ENCODE data around the gene CALD1. TPM values are rescaled to one million over a fixed set of nuclear protein-coding genes. Genes with fewer than 3 reads are reported as not detected.

CALD1 gene
- total RNA-seq, 1 experiment from 2014 or later, result 22.1 TPM

DNA sequence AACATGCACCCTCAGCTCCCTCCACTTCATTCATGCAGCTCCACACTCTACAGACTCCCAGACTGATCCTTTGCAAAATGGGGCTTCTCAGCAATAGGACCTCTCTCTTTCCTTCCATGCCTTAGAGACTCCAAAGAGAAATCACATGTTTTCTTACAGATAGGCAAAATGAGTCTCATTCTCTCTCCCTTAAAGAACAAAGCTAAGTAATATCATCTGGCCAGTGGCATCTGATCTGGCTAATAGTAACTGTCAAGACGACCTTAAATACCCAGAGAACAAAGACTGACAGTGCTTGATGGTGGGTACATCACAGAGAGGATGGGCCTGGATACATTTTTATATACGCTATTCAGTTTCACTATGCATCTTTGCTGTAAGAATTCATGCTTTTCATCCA lies 43.1 kb upstream of the CALD1 start:
- H3K9ac ChIP-seq (ENCODE audit: low read length), result no peak overlapping the region
- CTCF ChIA-PET, result no interaction called here
- no peaks in the 10 kb centered on the region for H4K20me1 ChIP-seq (ENCODE audit: low read length)
- TF ChIP-seq EZH2 (IDR thresholded peaks at IDR 0.05; ENCODE audit: low read length, unreplicated experiment), result no peak
- no peak for TF ChIP-seq EZH2phosphoT487 (IDR thresholded peaks at IDR 0.05; ENCODE audit: borderline replicate concordance, low read length)
- TF ChIP-seq, protein P1, sequence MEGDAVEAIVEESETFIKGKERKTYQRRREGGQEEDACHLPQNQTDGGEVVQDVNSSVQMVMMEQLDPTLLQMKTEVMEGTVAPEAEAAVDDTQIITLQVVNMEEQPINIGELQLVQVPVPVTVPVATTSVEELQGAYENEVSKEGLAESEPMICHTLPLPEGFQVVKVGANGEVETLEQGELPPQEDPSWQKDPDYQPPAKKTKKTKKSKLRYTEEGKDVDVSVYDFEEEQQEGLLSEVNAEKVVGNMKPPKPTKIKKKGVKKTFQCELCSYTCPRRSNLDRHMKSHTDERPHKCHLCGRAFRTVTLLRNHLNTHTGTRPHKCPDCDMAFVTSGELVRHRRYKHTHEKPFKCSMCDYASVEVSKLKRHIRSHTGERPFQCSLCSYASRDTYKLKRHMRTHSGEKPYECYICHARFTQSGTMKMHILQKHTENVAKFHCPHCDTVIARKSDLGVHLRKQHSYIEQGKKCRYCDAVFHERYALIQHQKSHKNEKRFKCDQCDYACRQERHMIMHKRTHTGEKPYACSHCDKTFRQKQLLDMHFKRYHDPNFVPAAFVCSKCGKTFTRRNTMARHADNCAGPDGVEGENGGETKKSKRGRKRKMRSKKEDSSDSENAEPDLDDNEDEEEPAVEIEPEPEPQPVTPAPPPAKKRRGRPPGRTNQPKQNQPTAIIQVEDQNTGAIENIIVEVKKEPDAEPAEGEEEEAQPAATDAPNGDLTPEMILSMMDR (conservative IDR thresholded peaks at IDR 0.05; ENCODE audit: low read depth, low read length), result no peak
- ATAC-seq (no peak), DNase-seq (no peak)
- H3K36me3 ChIP-seq (ENCODE audit: low read depth, low read length), result no peaks in the 10 kb centered on the region
- H3K9me2 ChIP-seq (replicated peaks; ENCODE audit: low read length), result no peaks in the 10 kb centered on the region
- no peaks in the 10 kb centered on the region for H3K9me3 ChIP-seq (ENCODE audit: low read length)
- H3K4me2 ChIP-seq (ENCODE audit: low read length), result no peak overlapping the region
- H2AFZ ChIP-seq (ENCODE audit: low read length), result no peak overlapping the region
- no TSS peak for BruUV-seq (replicated peaks)
- no peaks in the 10 kb centered on the region for H3K4me1 ChIP-seq (ENCODE audit: insufficient read depth, low read length)
- H3K27ac ChIP-seq (ENCODE audit: low read length), result no peak overlapping the region
- POLR2A ChIA-PET (ENCODE audit: unreplicated experiment), result no interaction called here
- no peak overlapping the region for H3K4me3 ChIP-seq (ENCODE audit: low read length)
- no peaks in the 10 kb centered on the region for H3K79me2 ChIP-seq (ENCODE audit: low read length)
- intact Hi-C loops (cut with micrococcal nuclease), result no loop called here
- H3K27me3 ChIP-seq (ENCODE audit: low read length), result 0 out of 2 replicates have a peak, but pooled peaks cover 5% of the 10 kb centered on the region
- no peaks in the 10 kb centered on the region for H3F3A ChIP-seq (ENCODE audit: low read length, unreplicated experiment)

DNA sequence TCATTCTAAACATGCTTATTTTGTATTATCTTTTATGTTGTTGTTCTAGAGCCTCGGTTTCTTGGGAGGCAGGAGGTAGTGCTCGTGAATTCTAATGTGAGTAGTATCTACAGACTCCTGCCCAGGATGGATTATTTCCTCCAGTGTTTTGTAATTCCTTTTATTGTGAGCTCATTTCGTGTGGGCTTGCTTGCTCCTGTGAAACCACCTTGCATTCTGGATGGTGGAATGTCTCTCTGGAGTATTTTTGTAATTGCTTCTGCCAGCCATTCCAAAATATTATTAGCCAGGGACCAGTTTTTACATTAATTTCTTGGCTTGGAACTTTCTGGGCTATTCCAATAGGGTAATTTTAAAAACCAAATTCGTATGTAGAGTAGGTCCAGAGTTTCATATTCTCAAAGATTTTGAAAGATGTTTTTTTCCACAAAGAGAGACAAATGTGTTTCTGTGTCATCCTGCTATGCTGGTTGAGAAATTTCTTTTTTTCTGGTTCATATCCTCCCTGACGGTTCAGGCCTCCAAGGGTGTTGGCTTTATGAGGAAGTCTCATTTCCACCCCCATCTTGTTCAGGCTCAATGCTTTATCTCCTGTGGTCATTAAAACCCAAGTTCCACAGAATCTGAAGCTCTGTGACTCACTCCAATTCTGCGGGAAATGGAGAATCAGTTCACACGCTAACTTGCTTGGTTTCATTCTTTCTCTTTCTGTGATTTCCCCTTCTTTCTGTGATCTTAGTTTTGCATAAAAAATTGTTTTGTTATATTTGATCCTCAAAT lies 41.7 kb upstream of the CALD1 start:
- BruUV-seq (replicated peaks), result no TSS peak
- ChIA-PET POLR2A (ENCODE audit: unreplicated experiment) (no interaction called here), CTCF (no interaction called here)
- no peak overlapping the region for H2AFZ ChIP-seq (ENCODE audit: low read length)
- H3K27me3 ChIP-seq (ENCODE audit: low read length), result 0 out of 2 replicates have a peak, but pooled peaks cover 5% of the 10 kb centered on the region
- H3K79me2 ChIP-seq (ENCODE audit: low read length), result no peaks in the 10 kb centered on the region
- H3K9ac ChIP-seq (ENCODE audit: low read length), result no peak overlapping the region
- no peaks in the 10 kb centered on the region for H3K9me3 ChIP-seq (ENCODE audit: low read length)
- no peaks in the 10 kb centered on the region for H3K36me3 ChIP-seq (ENCODE audit: low read depth, low read length)
- DNase-seq (no peak), ATAC-seq (no peak)
- H3F3A ChIP-seq (ENCODE audit: low read length, unreplicated experiment), result no peaks in the 10 kb centered on the region
- H4K20me1 ChIP-seq (ENCODE audit: low read length), result no peaks in the 10 kb centered on the region
- H3K27ac ChIP-seq (ENCODE audit: low read length), result no peak overlapping the region
- H3K4me3 ChIP-seq (ENCODE audit: low read length), result no peak overlapping the region
- TF ChIP-seq EZH2phosphoT487 (IDR thresholded peaks at IDR 0.05; ENCODE audit: borderline replicate concordance, low read length) (no peak), EZH2 (IDR thresholded peaks at IDR 0.05; ENCODE audit: low read length, unreplicated experiment) (no peak)
- TF ChIP-seq, protein P1 (conservative IDR thresholded peaks at IDR 0.05; ENCODE audit: low read depth, low read length), result no peak
- no peaks in the 10 kb centered on the region for H3K4me1 ChIP-seq (ENCODE audit: insufficient read depth, low read length)
- intact Hi-C loops (cut with micrococcal nuclease), result no loop called here
- no peak overlapping the region for H3K4me2 ChIP-seq (ENCODE audit: low read length)
- no peaks in the 10 kb centered on the region for H3K9me2 ChIP-seq (replicated peaks; ENCODE audit: low read length)

DNA sequence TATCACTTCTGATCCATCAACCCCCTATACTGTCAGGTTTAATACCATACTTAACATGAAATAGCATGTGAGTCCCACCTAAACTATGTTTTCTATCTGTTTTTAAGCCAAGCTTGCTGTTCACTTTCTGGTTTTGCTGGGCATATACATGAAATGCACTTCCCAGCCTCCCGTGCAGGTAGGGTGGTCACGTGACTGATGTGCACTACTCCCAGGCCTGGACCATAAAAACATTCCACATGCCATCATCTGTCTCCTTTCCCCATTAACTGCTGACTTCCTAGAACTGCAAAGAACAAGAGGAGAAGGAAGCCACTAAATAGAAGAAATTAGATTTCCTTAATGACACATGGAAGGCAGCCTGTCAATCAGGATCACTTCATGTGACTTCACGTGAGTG lies 40.1 kb upstream of the CALD1 start:
- CTCF ChIA-PET, result no interaction called here

More for the DNA sequence above, 40.1 kb upstream of the CALD1 start:
- Histone ChIP-seq H3K27me3 (ENCODE audit: low read length) (0 out of 2 replicates have a peak, but pooled peaks cover 5% of the 10 kb centered on the region), H3K9me3 (ENCODE audit: low read length) (no peaks in the 10 kb centered on the region), H3F3A (ENCODE audit: low read length, unreplicated experiment) (no peaks in the 10 kb centered on the region), H3K4me2 (ENCODE audit: low read length) (no peak overlapping the region), H3K4me1 (ENCODE audit: insufficient read depth, low read length) (no peaks in the 10 kb centered on the region), H2AFZ (ENCODE audit: low read length) (no peak overlapping the region), H3K27ac (ENCODE audit: low read length) (no peak overlapping the region), H3K9ac (ENCODE audit: low read length) (no peak overlapping the region), H3K9me2 (replicated peaks; ENCODE audit: low read length) (no peaks in the 10 kb centered on the region), H3K4me3 (ENCODE audit: low read length) (no peak overlapping the region), H3K36me3 (ENCODE audit: low read depth, low read length) (no peaks in the 10 kb centered on the region), H4K20me1 (ENCODE audit: low read length) (no peaks in the 10 kb centered on the region), H3K79me2 (ENCODE audit: low read length) (no peaks in the 10 kb centered on the region)
- intact Hi-C loops (cut with micrococcal nuclease), result no loop called here
- POLR2A ChIA-PET (ENCODE audit: unreplicated experiment), result no interaction called here
- no peak for DNase-seq
- BruUV-seq (replicated peaks), result no TSS peak
- ATAC-seq, result no peak
- TF ChIP-seq, protein P1 (conservative IDR thresholded peaks at IDR 0.05; ENCODE audit: low read depth, low read length), result no peak
- TF ChIP-seq EZH2 (IDR thresholded peaks at IDR 0.05; ENCODE audit: low read length, unreplicated experiment), result no peak
- TF ChIP-seq EZH2phosphoT487 (IDR thresholded peaks at IDR 0.05; ENCODE audit: borderline replicate concordance, low read length), result no peak

Measured in PC-3 (cell line).